Sigmoid colon (tissue), 3 donors: ENCODE results near the gene OPRM1.

Experiments
- CTCF ChIP-seq, 4 experiments: fragments of 450-650 bp in 3 of 4; fragments of 200-600 bp in 1 of 4; IDR thresholded peaks; one replicate each; pipeline ENCODE4 v1.5.1; 2016 to 2019; ENCODE audit warnings: antibody characterized with exemption in 4 of 4, mild to moderate bottlenecking in 3 of 4, moderate library complexity in 2 of 4
- POLR2A ChIP-seq, 2 donors: fragments of 450-650 bp; IDR thresholded peaks; one replicate each; pipeline ENCODE4 v1.6.1; 2016; ENCODE audit warnings: antibody characterized with exemption in 2 of 2, mild to moderate bottlenecking in 2 of 2, moderate library complexity in 2 of 2

GRCh38 chr6:154012852-154013251 is 26.2 kb upstream of the OPRM1 start:
- TF ChIP-seq CTCF (IDR thresholded peaks at IDR 0.05) = no peak
- no peak for TF ChIP-seq POLR2A (IDR thresholded peaks at IDR 0.05)
